Peyer's patch (tissue), 4 donors: ENCODE data around the gene KCNJ6.

Source experiments
- POLR2A ChIP-seq, 2 donors: fragments of 450-650 bp; IDR thresholded peaks; one replicate each; pipeline ENCODE4 v1.5.1; 2017; ENCODE audit warnings: antibody characterized with exemption in 2 of 2, mild to moderate bottlenecking in 2 of 2, moderate library complexity in 2 of 2
- TF ChIP-seq, protein P1 (sequence below), 6 experiments: fragments of 450-650 bp in 4 of 6; fragments of 200-600 bp in 2 of 6; sonication (generic) in 1 of 6; IDR thresholded peaks; one replicate each; pipeline ENCODE4 v1.5.1; 2017 to 2019; ENCODE audit warnings: antibody characterized with exemption in 6 of 6, mild to moderate bottlenecking in 3 of 6, moderate library complexity in 1 of 6

DNA sequence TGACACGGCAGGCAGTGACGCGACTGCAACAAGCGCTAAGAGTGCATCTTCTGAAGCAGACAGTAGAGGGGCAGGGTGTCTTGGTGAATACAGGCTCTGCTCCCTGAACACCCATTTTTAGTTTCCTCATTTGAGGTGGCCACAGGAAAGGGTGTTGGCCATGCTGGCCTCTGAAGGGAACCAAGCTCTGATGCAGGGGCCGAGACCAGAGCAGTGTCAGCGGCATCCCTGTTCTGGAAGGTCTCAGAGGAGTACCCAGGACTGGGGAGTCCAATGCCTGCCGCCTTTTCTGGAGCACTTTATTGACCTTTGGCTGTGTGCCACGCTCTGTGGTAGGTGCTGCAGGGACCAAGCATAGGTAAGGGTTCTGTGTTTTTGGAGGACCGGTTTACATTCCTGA is 100.4 kb downstream of the KCNJ6 start:
- TF ChIP-seq, protein P1, sequence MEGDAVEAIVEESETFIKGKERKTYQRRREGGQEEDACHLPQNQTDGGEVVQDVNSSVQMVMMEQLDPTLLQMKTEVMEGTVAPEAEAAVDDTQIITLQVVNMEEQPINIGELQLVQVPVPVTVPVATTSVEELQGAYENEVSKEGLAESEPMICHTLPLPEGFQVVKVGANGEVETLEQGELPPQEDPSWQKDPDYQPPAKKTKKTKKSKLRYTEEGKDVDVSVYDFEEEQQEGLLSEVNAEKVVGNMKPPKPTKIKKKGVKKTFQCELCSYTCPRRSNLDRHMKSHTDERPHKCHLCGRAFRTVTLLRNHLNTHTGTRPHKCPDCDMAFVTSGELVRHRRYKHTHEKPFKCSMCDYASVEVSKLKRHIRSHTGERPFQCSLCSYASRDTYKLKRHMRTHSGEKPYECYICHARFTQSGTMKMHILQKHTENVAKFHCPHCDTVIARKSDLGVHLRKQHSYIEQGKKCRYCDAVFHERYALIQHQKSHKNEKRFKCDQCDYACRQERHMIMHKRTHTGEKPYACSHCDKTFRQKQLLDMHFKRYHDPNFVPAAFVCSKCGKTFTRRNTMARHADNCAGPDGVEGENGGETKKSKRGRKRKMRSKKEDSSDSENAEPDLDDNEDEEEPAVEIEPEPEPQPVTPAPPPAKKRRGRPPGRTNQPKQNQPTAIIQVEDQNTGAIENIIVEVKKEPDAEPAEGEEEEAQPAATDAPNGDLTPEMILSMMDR (IDR thresholded peaks at IDR 0.05), result no peak
- no peak for TF ChIP-seq POLR2A (IDR thresholded peaks at IDR 0.05)
